H1 (cell line): ENCODE measurements around the gene OR10R2. TPM values are rescaled to one million over a fixed set of nuclear protein-coding genes. Genes with fewer than 3 reads are reported as not detected.

ENCODE experiments used
- ASH2L ChIP-seq: fragments of 200-600, 300-600 bp; sonication (generic); IDR thresholded peaks from one replicate; pipeline ENCODE4 v1.7.1; 2017; ENCODE audit warnings: low read length
- BRCA1 ChIP-seq: IDR thresholded peaks from 2 replicates; pipeline ENCODE4 v1.6.1; 2012; ENCODE audit warnings: low read depth, low read length, improper control_type of control experiment
- E2F6 ChIP-seq: IDR thresholded peaks from 2 replicates; pipeline ENCODE4 v1.6.1; 2012; ENCODE audit warnings: inconsistent platforms
- GTF2F1 ChIP-seq: IDR thresholded peaks from 2 replicates; pipeline ENCODE4 v1.6.1; 2012; ENCODE audit warnings: low read depth, low read length, improper control_type of control experiment, borderline replicate concordance
- HDAC2 ChIP-seq, 2 experiments: fragments of 300-600 bp in 1 of 2; sonication (generic) in 1 of 2; IDR thresholded peaks; 2 replicates each; pipeline ENCODE4 v1.6.1; 2011 to 2012; ENCODE audit warnings: low read depth in 2 of 2, low read length in 2 of 2, mild to moderate bottlenecking in 2 of 2, moderate library complexity in 2 of 2, borderline replicate concordance in 1 of 2, inconsistent platforms in 1 of 2
- KDM4A ChIP-seq: IDR thresholded peaks from one replicate; pipeline ENCODE4 v1.7.1; 2012; ENCODE audit warnings: low read depth, mild to moderate bottlenecking, moderate library complexity, low read length, inconsistent platforms; ENCODE audit not compliant: severe bottlenecking
- MAX ChIP-seq: IDR thresholded peaks from 2 replicates; pipeline ENCODE4 v1.6.1; 2012; ENCODE audit warnings: inconsistent platforms
- RBBP5 ChIP-seq: IDR thresholded peaks from 2 replicates; pipeline ENCODE4 v1.7.1; 2012; ENCODE audit warnings: low read depth, mild to moderate bottlenecking, inconsistent platforms, low read length, moderate library complexity, borderline replicate concordance
- SP4 ChIP-seq: IDR thresholded peaks from 2 replicates; pipeline ENCODE4 v1.6.1; 2012; ENCODE audit warnings: low read length, inconsistent platforms
- polyA plus RNA-seq, 7 experiments: library from polyadenylated mRNA; depleted of rRNA in 3 of 7; stranded (reverse) in 5 of 7; unstranded in 2 of 7; fragments of >200 nt in 5 of 7; fragments of 200-250 nt in 2 of 7; gene quantifications; 1 replicate in 5 of 7; 2 replicates in 1 of 7; 4 replicates in 1 of 7; pipeline versions ENCODE4 v1.2.1 to v1.2.3, GENCODE V29; 2011 to 2013; ENCODE audit warnings: missing spikeins in 2 of 7, mixed read lengths in 2 of 7
- total RNA-seq: library from RNA; stranded (reverse); fragmentation: NEBNext Ultra II Directional; extraction: Animal tissue kit (Norgen Biotek cat#: 25700); gene quantifications from 2 replicates; pipeline ENCODE4 v1.2.1, GENCODE V29; 2021
- TF ChIP-seq, protein P1 (sequence below): fragments of 300-600 bp; sonication (generic); IDR thresholded peaks from 2 replicates; pipeline ENCODE4 v1.7.1; 2012; ENCODE audit warnings: low read length, moderate library complexity, mild to moderate bottlenecking, inconsistent platforms; ENCODE audit not compliant: insufficient replicate concordance

Gene OR10R2
- total and polyA plus RNA-seq, 2 of the 8 experiments (the other 6 are each of a cell fraction or from before 2014, with no cell fraction given): not detected

- TF ChIP-seq, protein P1, sequence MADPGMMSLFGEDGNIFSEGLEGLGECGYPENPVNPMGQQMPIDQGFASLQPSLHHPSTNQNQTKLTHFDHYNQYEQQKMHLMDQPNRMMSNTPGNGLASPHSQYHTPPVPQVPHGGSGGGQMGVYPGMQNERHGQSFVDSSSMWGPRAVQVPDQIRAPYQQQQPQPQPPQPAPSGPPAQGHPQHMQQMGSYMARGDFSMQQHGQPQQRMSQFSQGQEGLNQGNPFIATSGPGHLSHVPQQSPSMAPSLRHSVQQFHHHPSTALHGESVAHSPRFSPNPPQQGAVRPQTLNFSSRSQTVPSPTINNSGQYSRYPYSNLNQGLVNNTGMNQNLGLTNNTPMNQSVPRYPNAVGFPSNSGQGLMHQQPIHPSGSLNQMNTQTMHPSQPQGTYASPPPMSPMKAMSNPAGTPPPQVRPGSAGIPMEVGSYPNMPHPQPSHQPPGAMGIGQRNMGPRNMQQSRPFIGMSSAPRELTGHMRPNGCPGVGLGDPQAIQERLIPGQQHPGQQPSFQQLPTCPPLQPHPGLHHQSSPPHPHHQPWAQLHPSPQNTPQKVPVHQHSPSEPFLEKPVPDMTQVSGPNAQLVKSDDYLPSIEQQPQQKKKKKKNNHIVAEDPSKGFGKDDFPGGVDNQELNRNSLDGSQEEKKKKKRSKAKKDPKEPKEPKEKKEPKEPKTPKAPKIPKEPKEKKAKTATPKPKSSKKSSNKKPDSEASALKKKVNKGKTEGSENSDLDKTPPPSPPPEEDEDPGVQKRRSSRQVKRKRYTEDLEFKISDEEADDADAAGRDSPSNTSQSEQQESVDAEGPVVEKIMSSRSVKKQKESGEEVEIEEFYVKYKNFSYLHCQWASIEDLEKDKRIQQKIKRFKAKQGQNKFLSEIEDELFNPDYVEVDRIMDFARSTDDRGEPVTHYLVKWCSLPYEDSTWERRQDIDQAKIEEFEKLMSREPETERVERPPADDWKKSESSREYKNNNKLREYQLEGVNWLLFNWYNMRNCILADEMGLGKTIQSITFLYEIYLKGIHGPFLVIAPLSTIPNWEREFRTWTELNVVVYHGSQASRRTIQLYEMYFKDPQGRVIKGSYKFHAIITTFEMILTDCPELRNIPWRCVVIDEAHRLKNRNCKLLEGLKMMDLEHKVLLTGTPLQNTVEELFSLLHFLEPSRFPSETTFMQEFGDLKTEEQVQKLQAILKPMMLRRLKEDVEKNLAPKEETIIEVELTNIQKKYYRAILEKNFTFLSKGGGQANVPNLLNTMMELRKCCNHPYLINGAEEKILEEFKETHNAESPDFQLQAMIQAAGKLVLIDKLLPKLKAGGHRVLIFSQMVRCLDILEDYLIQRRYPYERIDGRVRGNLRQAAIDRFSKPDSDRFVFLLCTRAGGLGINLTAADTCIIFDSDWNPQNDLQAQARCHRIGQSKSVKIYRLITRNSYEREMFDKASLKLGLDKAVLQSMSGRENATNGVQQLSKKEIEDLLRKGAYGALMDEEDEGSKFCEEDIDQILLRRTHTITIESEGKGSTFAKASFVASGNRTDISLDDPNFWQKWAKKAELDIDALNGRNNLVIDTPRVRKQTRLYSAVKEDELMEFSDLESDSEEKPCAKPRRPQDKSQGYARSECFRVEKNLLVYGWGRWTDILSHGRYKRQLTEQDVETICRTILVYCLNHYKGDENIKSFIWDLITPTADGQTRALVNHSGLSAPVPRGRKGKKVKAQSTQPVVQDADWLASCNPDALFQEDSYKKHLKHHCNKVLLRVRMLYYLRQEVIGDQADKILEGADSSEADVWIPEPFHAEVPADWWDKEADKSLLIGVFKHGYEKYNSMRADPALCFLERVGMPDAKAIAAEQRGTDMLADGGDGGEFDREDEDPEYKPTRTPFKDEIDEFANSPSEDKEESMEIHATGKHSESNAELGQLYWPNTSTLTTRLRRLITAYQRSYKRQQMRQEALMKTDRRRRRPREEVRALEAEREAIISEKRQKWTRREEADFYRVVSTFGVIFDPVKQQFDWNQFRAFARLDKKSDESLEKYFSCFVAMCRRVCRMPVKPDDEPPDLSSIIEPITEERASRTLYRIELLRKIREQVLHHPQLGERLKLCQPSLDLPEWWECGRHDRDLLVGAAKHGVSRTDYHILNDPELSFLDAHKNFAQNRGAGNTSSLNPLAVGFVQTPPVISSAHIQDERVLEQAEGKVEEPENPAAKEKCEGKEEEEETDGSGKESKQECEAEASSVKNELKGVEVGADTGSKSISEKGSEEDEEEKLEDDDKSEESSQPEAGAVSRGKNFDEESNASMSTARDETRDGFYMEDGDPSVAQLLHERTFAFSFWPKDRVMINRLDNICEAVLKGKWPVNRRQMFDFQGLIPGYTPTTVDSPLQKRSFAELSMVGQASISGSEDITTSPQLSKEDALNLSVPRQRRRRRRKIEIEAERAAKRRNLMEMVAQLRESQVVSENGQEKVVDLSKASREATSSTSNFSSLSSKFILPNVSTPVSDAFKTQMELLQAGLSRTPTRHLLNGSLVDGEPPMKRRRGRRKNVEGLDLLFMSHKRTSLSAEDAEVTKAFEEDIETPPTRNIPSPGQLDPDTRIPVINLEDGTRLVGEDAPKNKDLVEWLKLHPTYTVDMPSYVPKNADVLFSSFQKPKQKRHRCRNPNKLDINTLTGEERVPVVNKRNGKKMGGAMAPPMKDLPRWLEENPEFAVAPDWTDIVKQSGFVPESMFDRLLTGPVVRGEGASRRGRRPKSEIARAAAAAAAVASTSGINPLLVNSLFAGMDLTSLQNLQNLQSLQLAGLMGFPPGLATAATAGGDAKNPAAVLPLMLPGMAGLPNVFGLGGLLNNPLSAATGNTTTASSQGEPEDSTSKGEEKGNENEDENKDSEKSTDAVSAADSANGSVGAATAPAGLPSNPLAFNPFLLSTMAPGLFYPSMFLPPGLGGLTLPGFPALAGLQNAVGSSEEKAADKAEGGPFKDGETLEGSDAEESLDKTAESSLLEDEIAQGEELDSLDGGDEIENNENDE: no peak
- TF ChIP-seq KDM4A (no peak), RBBP5 (no peak), HDAC2 (IDR thresholded peaks at IDR 0.05; ENCODE audit: borderline replicate concordance in 1 of 2, low read depth in 2 of 2, low read length in 2 of 2) (no peak), ASH2L (no peak), E2F6 (no peak), GTF2F1 (no peak), BRCA1 (no peak), MAX (no peak), SP4 (no peak)
These were observed 34.5 kb downstream of the OR10R2 start (continued) for GRCh38 chr1:158506369-158506987.
